Adipocyte (in vitro differentiated cells): ENCODE measurements around the gene DOCK3.
"Not testable (repeated sequence)": the region's sequence is repeated elsewhere in the genome, so short reads cannot be mapped to it uniquely, and the experiment has no call there.

Source experiments
- DNase-seq: peaks from one replicate; pipeline ENCODE4 v3.0.0-alpha.2; 2015; ENCODE audit warnings: low read depth
- H3K27me3 ChIP-seq: replicated peaks from 2 replicates; pipeline ENCODE4 v1.7.0; 2013; ENCODE audit warnings: mild to moderate bottlenecking, low read length, moderate library complexity; ENCODE audit not compliant: control insufficient read depth, insufficient read depth
- H3K36me3 ChIP-seq: 2 replicates; pipeline ENCODE4 v1.7.0; 2013; ENCODE audit warnings: low read length, mild to moderate bottlenecking, moderate library complexity; ENCODE audit not compliant: control insufficient read depth, insufficient read depth, severe bottlenecking
- H3K4me1 ChIP-seq: 2 replicates; pipeline ENCODE4 v1.7.0; 2013; ENCODE audit warnings: mild to moderate bottlenecking, low read length, moderate library complexity; ENCODE audit not compliant: control insufficient read depth, insufficient read depth
- H3K4me3 ChIP-seq: 2 replicates; pipeline ENCODE4 v1.7.0; 2013; ENCODE audit warnings: mild to moderate bottlenecking, low read length, moderate library complexity
- H3K9ac ChIP-seq: 2 replicates; pipeline ENCODE4 v1.7.0; 2013; ENCODE audit warnings: mild to moderate bottlenecking, low read length, moderate library complexity
- H3K9me3 ChIP-seq: 2 replicates; pipeline ENCODE4 v1.7.0; 2013; ENCODE audit warnings: mild to moderate bottlenecking, low read length, moderate library complexity; ENCODE audit not compliant: control insufficient read depth

Gene DOCK3

GRCh38 chr3:51186446-51186845, 511.7 kb downstream of the DOCK3 start:
- H3K9me3 ChIP-seq, H3K4me1 ChIP-seq, H3K4me3 ChIP-seq, H3K36me3 ChIP-seq, H3K27me3 ChIP-seq, DNase-seq, H3K9ac ChIP-seq: not testable (repeated sequence)

- H3K36me3 ChIP-seq = no peaks in the 10 kb centered on the region
- no peak for DNase-seq
- H3K9me3 ChIP-seq = peaks cover 23% of the 10 kb centered on the region
- no peaks in the 10 kb centered on the region for H3K4me1 ChIP-seq
- no peaks in the 10 kb centered on the region for H3K27me3 ChIP-seq
- no peak overlapping the region for H3K9ac ChIP-seq
- H3K4me3 ChIP-seq = no peak overlapping the region
Observed at GRCh38 chr3:51190199-51190598, 515.5 kb downstream of the DOCK3 start.

GRCh38 chr3:51190827-51191226, 516.1 kb downstream of the DOCK3 start:
- H3K4me1 ChIP-seq = no peaks in the 10 kb centered on the region
- no peak overlapping the region for H3K9ac ChIP-seq
- no peak for DNase-seq
- H3K9me3 ChIP-seq = peaks cover 22% of the 10 kb centered on the region
- H3K36me3 ChIP-seq = no peaks in the 10 kb centered on the region
- no peaks in the 10 kb centered on the region for H3K27me3 ChIP-seq
- H3K4me3 ChIP-seq = no peak overlapping the region

GRCh38 chr3:51191768-51192167, 517.0 kb downstream of the DOCK3 start:
- no peaks in the 10 kb centered on the region for H3K36me3 ChIP-seq
- H3K9me3 ChIP-seq = peaks cover 21% of the 10 kb centered on the region
- no peak for DNase-seq
- H3K4me1 ChIP-seq = no peaks in the 10 kb centered on the region
- H3K27me3 ChIP-seq = no peaks in the 10 kb centered on the region
- no peak overlapping the region for H3K9ac ChIP-seq
- H3K4me3 ChIP-seq = no peak overlapping the region

GRCh38 chr3:51198477-51198876, 523.8 kb downstream of the DOCK3 start:
- H3K4me1 ChIP-seq = no peaks in the 10 kb centered on the region
- H3K4me3 ChIP-seq = no peak overlapping the region
- no peak overlapping the region for H3K9ac ChIP-seq
- DNase-seq = no peak
- H3K27me3 ChIP-seq = no peaks in the 10 kb centered on the region
- H3K36me3 ChIP-seq = no peaks in the 10 kb centered on the region
- H3K9me3 ChIP-seq = no peaks in the 10 kb centered on the region

GRCh38 chr3:51199296-51199695, 524.6 kb downstream of the DOCK3 start:
- not testable (repeated sequence) for H3K9ac ChIP-seq, H3K27me3 ChIP-seq, H3K36me3 ChIP-seq, H3K4me3 ChIP-seq, H3K9me3 ChIP-seq, H3K4me1 ChIP-seq, DNase-seq

- no peak overlapping the region for H3K9ac ChIP-seq
- no peaks in the 10 kb centered on the region for H3K4me1 ChIP-seq
- H3K9me3 ChIP-seq = no peaks in the 10 kb centered on the region
- H3K36me3 ChIP-seq = no peaks in the 10 kb centered on the region
- H3K27me3 ChIP-seq = no peaks in the 10 kb centered on the region
- no peak overlapping the region for H3K4me3 ChIP-seq
- no peak for DNase-seq
Observed at GRCh38 chr3:51216291-51216690, 541.6 kb downstream of the DOCK3 start.

- H3K4me3 ChIP-seq = no peak overlapping the region
- no peak for DNase-seq
- H3K27me3 ChIP-seq = no peaks in the 10 kb centered on the region
- no peak overlapping the region for H3K9ac ChIP-seq
- no peaks in the 10 kb centered on the region for H3K36me3 ChIP-seq
- no peaks in the 10 kb centered on the region for H3K4me1 ChIP-seq
- H3K9me3 ChIP-seq = no peaks in the 10 kb centered on the region
Observed at GRCh38 chr3:51221959-51222358, 547.2 kb downstream of the DOCK3 start.

- H3K9me3 ChIP-seq = no peaks in the 10 kb centered on the region
- no peak overlapping the region for H3K9ac ChIP-seq
- no peak for DNase-seq
- H3K4me1 ChIP-seq = no peaks in the 10 kb centered on the region
- no peaks in the 10 kb centered on the region for H3K27me3 ChIP-seq
- H3K36me3 ChIP-seq = no peaks in the 10 kb centered on the region
- H3K4me3 ChIP-seq = no peak overlapping the region
Observed at GRCh38 chr3:51224283-51224682, 549.6 kb downstream of the DOCK3 start.

GRCh38 chr3:51224843-51225242, 550.1 kb downstream of the DOCK3 start:
- Histone ChIP-seq H3K36me3 (no peaks in the 10 kb centered on the region), H3K9ac (no peak overlapping the region), H3K9me3 (no peaks in the 10 kb centered on the region), H3K4me1 (no peaks in the 10 kb centered on the region), H3K27me3 (no peaks in the 10 kb centered on the region), H3K4me3 (no peak overlapping the region)
- no peak for DNase-seq

- Histone ChIP-seq H3K36me3 (no peaks in the 10 kb centered on the region), H3K9ac (no peak overlapping the region), H3K9me3 (peaks cover 14% of the 10 kb centered on the region), H3K4me1 (peaks cover 9% of the 10 kb centered on the region), H3K4me3 (no peak overlapping the region), H3K27me3 (no peaks in the 10 kb centered on the region)
- no peak for DNase-seq
Observed at GRCh38 chr3:51242939-51243338, 568.2 kb downstream of the DOCK3 start.

GRCh38 chr3:51243924-51244323, 569.2 kb downstream of the DOCK3 start:
- Histone ChIP-seq H3K4me1 (peaks cover 9% of the 10 kb centered on the region), H3K4me3 (no peak overlapping the region), H3K9ac (no peak overlapping the region), H3K9me3 (peaks cover 14% of the 10 kb centered on the region), H3K36me3 (no peaks in the 10 kb centered on the region), H3K27me3 (no peaks in the 10 kb centered on the region)
- no peak for DNase-seq
